Loucy (cell line): ENCODE results near the gene CDK5.

Source experiments
- H2AFZ ChIP-seq: fragments of 200-600 bp; sonication (generic); 2 replicates; pipeline ENCODE4 v1.6.0; 2016; ENCODE audit warnings: antibody characterized with exemption, mild to moderate bottlenecking, low read length, moderate library complexity
- H3F3A ChIP-seq: fragments of 200-600 bp; 2 replicates; pipeline ENCODE4 v1.6.0; 2016; ENCODE audit warnings: antibody characterized with exemption, low read depth, mild to moderate bottlenecking
- H3K27me3 ChIP-seq: fragments of 200-600 bp; sonication (generic); 2 replicates; pipeline ENCODE4 v1.6.1; 2014; ENCODE audit warnings: low read length, mild to moderate bottlenecking; ENCODE audit not compliant: insufficient read depth, poor library complexity, severe bottlenecking
- H3K36me3 ChIP-seq: fragments of 200-600 bp; sonication (generic); 2 replicates; pipeline ENCODE4 v1.6.1; 2016; ENCODE audit warnings: low read length; ENCODE audit not compliant: insufficient read depth
- H3K4me1 ChIP-seq: fragments of 200-600 bp; sonication (generic); 2 replicates; pipeline ENCODE4 v1.5.1; 2014; ENCODE audit warnings: low read length, mild to moderate bottlenecking; ENCODE audit not compliant: insufficient read depth, poor library complexity, severe bottlenecking
- H3K4me2 ChIP-seq: fragments of 200-600 bp; sonication (generic); 2 replicates; pipeline ENCODE4 v1.6.0; 2014; ENCODE audit warnings: antibody characterized with exemption, low read length, low read depth, mild to moderate bottlenecking; ENCODE audit not compliant: poor library complexity, severe bottlenecking
- H3K4me3 ChIP-seq: fragments of 200-600 bp; sonication (generic); 2 replicates; pipeline ENCODE4 v1.5.1; 2014; ENCODE audit warnings: low read length, mild to moderate bottlenecking, mixed read lengths; ENCODE audit not compliant: poor library complexity, severe bottlenecking
- H3K79me2 ChIP-seq: fragments of 200-600 bp; sonication (generic); 2 replicates; pipeline ENCODE4 v1.6.1; 2014; ENCODE audit warnings: low read length; ENCODE audit not compliant: insufficient read depth
- H3K9ac ChIP-seq: fragments of 200-600 bp; sonication (generic); 2 replicates; pipeline ENCODE4 v1.6.0; 2014; ENCODE audit warnings: mild to moderate bottlenecking, low read depth, low read length, moderate library complexity; ENCODE audit not compliant: poor library complexity, severe bottlenecking
- H3K9me2 ChIP-seq: fragments of 200-600 bp; sonication (generic); replicated peaks from 2 replicates; pipeline ENCODE4 v1.6.1; 2016; ENCODE audit warnings: low read depth, low read length, mixed read lengths
- H3K9me3 ChIP-seq: fragments of 200-600 bp; sonication (generic); 2 replicates; pipeline ENCODE4 v1.6.1; 2014; ENCODE audit warnings: mild to moderate bottlenecking, antibody characterized with exemption, low read length, low read depth; ENCODE audit not compliant: insufficient read depth
- H4K20me1 ChIP-seq: fragments of 200-600 bp; sonication (generic); 2 replicates; pipeline ENCODE4 v1.6.0; 2014; ENCODE audit warnings: antibody characterized with exemption, low read length, mild to moderate bottlenecking; ENCODE audit not compliant: insufficient read depth, poor library complexity, severe bottlenecking
- EZH2phosphoT487 ChIP-seq: fragments of 200-600 bp; IDR thresholded peaks from 2 replicates; pipeline ENCODE4 v1.6.1; 2018; ENCODE audit warnings: antibody characterized with exemption, mild to moderate bottlenecking, moderate library complexity, borderline replicate concordance
- TF ChIP-seq, protein P1 (sequence below): fragments of 200-600 bp; sonication (generic); conservative IDR thresholded peaks from 2 replicates; pipeline ENCODE4 v1.5.1; 2014; ENCODE audit warnings: mild to moderate bottlenecking, antibody characterized with exemption, low read length

The CDK5 gene

DNA sequence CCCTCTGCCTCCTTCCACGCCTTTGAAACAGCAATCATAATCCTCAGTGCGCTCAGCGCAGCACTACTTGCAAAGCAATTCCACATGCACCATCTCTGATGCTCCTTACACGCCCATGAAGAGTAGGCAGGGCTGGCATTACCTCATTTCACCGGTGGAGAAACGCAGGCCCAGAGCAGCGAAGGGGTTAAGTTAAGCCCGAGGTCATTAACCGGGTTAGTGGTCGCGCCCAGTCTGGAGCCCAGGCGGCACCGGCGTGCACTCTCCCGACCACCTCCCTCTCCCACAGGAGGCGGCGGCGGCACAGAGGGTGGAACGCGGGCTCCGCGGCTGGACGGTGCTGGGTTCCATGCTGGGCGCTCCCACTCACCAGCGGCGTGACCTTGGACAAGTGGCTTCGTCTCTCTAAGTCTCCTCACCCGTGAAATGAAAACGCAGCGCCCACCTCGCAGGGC lies 22.4 kb upstream of the CDK5 start:
- Histone ChIP-seq H3K9ac (peak overlapping the region; percentile 99), H3K9me2 (no peaks in the 10 kb centered on the region), H3K4me1 (peaks cover 29% of the 10 kb centered on the region), H3K79me2 (peaks cover 40% of the 10 kb centered on the region), H4K20me1 (peaks cover 14% of the 10 kb centered on the region), H2AFZ (peak overlapping the region; percentile 93), H3K4me2 (peak overlapping the region; percentile 100), H3F3A (0 out of 2 replicates have a peak, but pooled peaks cover 5% of the 10 kb centered on the region), H3K9me3 (no peaks in the 10 kb centered on the region), H3K27me3 (no peaks in the 10 kb centered on the region), H3K4me3 (peak overlapping the region; percentile 100), H3K36me3 (peaks cover 14% of the 10 kb centered on the region; the same call in 1 of the 2 replicates)
- TF ChIP-seq EZH2phosphoT487 = no peak
- TF ChIP-seq, protein P1, sequence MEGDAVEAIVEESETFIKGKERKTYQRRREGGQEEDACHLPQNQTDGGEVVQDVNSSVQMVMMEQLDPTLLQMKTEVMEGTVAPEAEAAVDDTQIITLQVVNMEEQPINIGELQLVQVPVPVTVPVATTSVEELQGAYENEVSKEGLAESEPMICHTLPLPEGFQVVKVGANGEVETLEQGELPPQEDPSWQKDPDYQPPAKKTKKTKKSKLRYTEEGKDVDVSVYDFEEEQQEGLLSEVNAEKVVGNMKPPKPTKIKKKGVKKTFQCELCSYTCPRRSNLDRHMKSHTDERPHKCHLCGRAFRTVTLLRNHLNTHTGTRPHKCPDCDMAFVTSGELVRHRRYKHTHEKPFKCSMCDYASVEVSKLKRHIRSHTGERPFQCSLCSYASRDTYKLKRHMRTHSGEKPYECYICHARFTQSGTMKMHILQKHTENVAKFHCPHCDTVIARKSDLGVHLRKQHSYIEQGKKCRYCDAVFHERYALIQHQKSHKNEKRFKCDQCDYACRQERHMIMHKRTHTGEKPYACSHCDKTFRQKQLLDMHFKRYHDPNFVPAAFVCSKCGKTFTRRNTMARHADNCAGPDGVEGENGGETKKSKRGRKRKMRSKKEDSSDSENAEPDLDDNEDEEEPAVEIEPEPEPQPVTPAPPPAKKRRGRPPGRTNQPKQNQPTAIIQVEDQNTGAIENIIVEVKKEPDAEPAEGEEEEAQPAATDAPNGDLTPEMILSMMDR = no peak

DNA sequence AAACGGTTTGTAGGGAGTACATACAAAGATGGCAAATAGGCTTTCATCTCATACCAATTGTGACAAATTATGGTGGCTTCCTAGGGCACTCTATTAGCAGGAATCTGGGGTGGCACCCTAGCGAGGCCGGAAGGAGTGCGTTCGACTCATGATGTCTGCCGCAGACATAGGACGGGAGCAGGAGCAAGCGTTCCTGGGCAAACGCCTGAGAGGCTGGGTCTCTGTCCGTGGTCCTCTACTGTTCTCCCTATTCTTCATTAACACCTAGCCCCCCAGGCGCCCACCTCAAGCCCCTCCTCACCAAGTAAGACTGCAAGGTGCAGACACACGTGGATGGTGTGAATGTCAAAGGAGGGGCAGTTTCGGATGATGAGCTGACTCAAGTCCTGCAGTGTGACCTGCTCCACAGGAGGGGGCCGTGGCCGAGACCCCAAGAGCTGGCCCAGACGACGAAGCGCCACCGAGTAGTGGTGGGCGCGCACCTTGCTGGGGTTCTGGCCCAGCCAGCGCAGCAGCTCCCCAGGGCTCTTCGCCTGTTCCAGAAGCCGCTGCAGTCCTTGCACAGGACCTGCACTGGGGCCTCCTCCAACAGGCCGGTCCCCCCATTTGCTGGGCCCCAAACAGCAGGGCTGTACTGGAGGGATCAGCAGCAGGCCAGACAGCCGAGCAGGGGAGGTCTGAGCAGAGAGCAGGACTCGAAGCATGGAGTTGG lies 21.7 kb upstream of the CDK5 start:
- peak overlapping the region; percentile 100 for H3K4me2 ChIP-seq
- peak overlapping the region; percentile 100 for H3K4me3 ChIP-seq
- no peaks in the 10 kb centered on the region for H3K9me3 ChIP-seq
- H3K4me1 ChIP-seq = peaks cover 25% of the 10 kb centered on the region
- H3K9me2 ChIP-seq = no peaks in the 10 kb centered on the region
- H3F3A ChIP-seq = 0 out of 2 replicates have a peak, but pooled peaks cover 5% of the 10 kb centered on the region
- peaks cover 40% of the 10 kb centered on the region for H3K79me2 ChIP-seq
- H3K36me3 ChIP-seq = peaks cover 21% of the 10 kb centered on the region; the same call in 1 of the 2 replicates
- peak overlapping the region; percentile 99 for H3K9ac ChIP-seq
- H4K20me1 ChIP-seq = peaks cover 14% of the 10 kb centered on the region
- no peak for TF ChIP-seq EZH2phosphoT487
- TF ChIP-seq, protein P1 = no peak
- H3K27me3 ChIP-seq = no peaks in the 10 kb centered on the region
- H2AFZ ChIP-seq = no peak overlapping the region

DNA sequence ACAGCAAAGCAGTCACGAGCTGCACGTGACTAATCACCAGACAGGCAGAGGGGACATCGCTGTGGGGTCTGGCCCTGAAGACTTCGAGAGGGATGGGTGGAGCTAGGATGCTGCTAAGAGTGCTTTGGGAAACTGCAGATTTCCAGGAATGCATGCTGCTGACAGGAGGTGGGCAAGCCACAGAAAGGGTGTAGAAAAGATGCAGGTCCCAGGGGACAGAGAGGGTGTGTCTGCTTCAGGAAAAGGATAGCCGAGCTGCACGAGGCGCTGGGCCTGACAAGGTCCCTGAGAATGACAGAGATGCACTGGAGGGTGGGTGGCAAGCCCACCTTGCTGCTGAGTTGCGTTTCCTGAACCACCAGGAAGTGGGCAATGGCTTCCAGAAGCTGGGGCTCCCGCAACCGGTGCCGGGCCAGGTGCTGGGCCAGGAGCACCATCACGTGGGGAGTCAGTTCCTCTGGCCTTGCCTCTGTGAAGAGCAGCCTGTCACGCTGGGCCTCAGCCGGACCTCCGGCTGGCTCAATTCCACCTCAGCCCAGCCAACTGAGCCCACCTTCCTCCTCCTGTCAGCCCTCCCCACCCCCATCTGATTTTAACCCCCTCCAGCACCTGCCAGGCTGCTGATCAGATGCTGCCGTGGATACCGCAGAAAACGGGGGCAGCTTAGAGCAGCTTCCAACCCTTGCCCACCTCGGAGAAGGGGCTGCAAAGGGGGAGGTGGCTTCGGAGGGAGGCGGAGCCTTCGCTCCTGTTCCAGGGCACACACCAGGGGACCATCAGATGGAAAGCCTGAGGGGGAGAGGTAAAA lies 20.7 kb upstream of the CDK5 start:
- peaks cover 30% of the 10 kb centered on the region; the same call in 1 of the 2 replicates for H3K36me3 ChIP-seq
- H3F3A ChIP-seq = 0 out of 2 replicates have a peak, but pooled peaks cover 5% of the 10 kb centered on the region
- peak overlapping the region; percentile 100 for H3K4me3 ChIP-seq
- no peak overlapping the region for H2AFZ ChIP-seq
- peak overlapping the region; percentile 99 for H3K9ac ChIP-seq
- H3K9me2 ChIP-seq = no peaks in the 10 kb centered on the region
- peak overlapping the region; percentile 100 for H3K4me2 ChIP-seq
- peaks cover 40% of the 10 kb centered on the region for H3K79me2 ChIP-seq
- H4K20me1 ChIP-seq = peaks cover 14% of the 10 kb centered on the region
- peaks cover 20% of the 10 kb centered on the region for H3K4me1 ChIP-seq
- no peaks in the 10 kb centered on the region for H3K9me3 ChIP-seq
- H3K27me3 ChIP-seq = no peaks in the 10 kb centered on the region
- TF ChIP-seq, protein P1 = no peak
- TF ChIP-seq EZH2phosphoT487 = no peak
